PC-9 (cell line): ENCODE results near the gene SLC6A6. TPM values are rescaled to one million over a fixed set of nuclear protein-coding genes. Genes with fewer than 3 reads are reported as not detected.

ENCODE experiments used
- BruUV-seq: library from RNA; stranded (reverse); fragments of 400-500 nt; replicated peaks from 2 replicates; lab custom pipeline; 2021; lab: Mats Ljungman, UMichigan
- CTCF ChIA-PET: fragments of 300-600 bp; sonication (Branson Sonifier 250); formaldehyde crosslinking; loops from one replicate; lab custom pipeline; 2022; ENCODE audit warnings: antibody characterized with exemption; lab: Charles Lee
- POLR2A ChIA-PET: fragments of 300-600 bp; sonication (Branson Sonifier 250); formaldehyde crosslinking; loops from one replicate; lab custom pipeline; 2022; ENCODE audit warnings: antibody characterized with exemption; ENCODE audit not compliant: unreplicated experiment; lab: Charles Lee
- DNase-seq, 2 experiments: peaks; one replicate each; pipeline versions ENCODE4 v3.0.0 to v3.0.0-alpha.2; 2015 to 2022; ENCODE audit warnings: mixed read lengths in 1 of 2
- H2AFZ ChIP-seq: fragments of 200-600 bp; sonication (generic); 2 replicates; pipeline ENCODE4 v1.8.1; 2017; ENCODE audit warnings: antibody characterized with exemption
- H3F3A ChIP-seq: fragments of 200-600 bp; sonication (generic); 2 replicates; pipeline ENCODE4 v1.8.1; 2017; ENCODE audit warnings: antibody characterized with exemption, mild to moderate bottlenecking, low read depth; ENCODE audit not compliant: insufficient read depth
- H3K27ac ChIP-seq: fragments of 200-600 bp; sonication (generic); 2 replicates; pipeline ENCODE4 v1.6.1; 2016; ENCODE audit warnings: mixed run types
- H3K27me3 ChIP-seq: fragments of 200-600 bp; sonication (generic); 2 replicates; pipeline ENCODE4 v1.6.1; 2016; ENCODE audit warnings: low read depth, mixed run types; ENCODE audit not compliant: insufficient read depth
- H3K36me3 ChIP-seq: fragments of 200-600 bp; sonication (generic); 2 replicates; pipeline ENCODE4 v1.6.1; 2016; ENCODE audit warnings: low read depth, mixed run types
- H3K4me1 ChIP-seq: fragments of 200-600 bp; sonication (generic); replicated peaks from 2 replicates; pipeline ENCODE4 v1.6.1; 2016; ENCODE audit warnings: mixed run types; ENCODE audit not compliant: insufficient read depth
- H3K4me2 ChIP-seq: fragments of 200-600 bp; sonication (generic); 2 replicates; pipeline ENCODE4 v1.6.1; 2017; ENCODE audit warnings: mixed run types
- H3K4me3 ChIP-seq: fragments of 200-600 bp; sonication (generic); 2 replicates; pipeline ENCODE4 v1.6.1; 2016; ENCODE audit warnings: mixed run types
- H3K79me2 ChIP-seq: fragments of 200-600 bp; sonication (generic); 2 replicates; pipeline ENCODE4 v1.6.1; 2017; ENCODE audit warnings: low read depth, mixed run types
- H3K9me2 ChIP-seq: fragments of 200-600 bp; sonication (generic); 2 replicates; pipeline ENCODE4 v1.8.1; 2017; ENCODE audit warnings: mild to moderate bottlenecking; ENCODE audit not compliant: insufficient read depth
- H3K9me3 ChIP-seq: fragments of 200-600 bp; sonication (generic); 2 replicates; pipeline ENCODE4 v1.8.1; 2016; ENCODE audit warnings: low read depth; ENCODE audit not compliant: insufficient read depth
- H4K20me1 ChIP-seq: fragments of 200-600 bp; sonication (generic); 2 replicates; pipeline ENCODE4 v1.8.1; 2017; ENCODE audit not compliant: insufficient read depth
- CTCF ChIP-seq: fragments of 200-600 bp; sonication (generic); conservative IDR thresholded peaks from 2 replicates; pipeline ENCODE4 v1.6.1; 2017; ENCODE audit warnings: mixed run types, antibody characterized with exemption, mild to moderate bottlenecking, moderate library complexity
- EZH2 ChIP-seq: fragments of 200-600 bp; sonication (generic); IDR thresholded peaks from 2 replicates; pipeline ENCODE4 v1.8.0; 2017; ENCODE audit warnings: antibody characterized with exemption, low read depth
- intact Hi-C: fragments of 100-400 bp; cut with micrococcal nuclease; formaldehyde crosslinking; loops from one replicate; pipeline ENCODE4 v1.10.0; 2022; ENCODE audit not compliant: unreplicated experiment
- total RNA-seq: library from RNA; stranded (reverse); gene quantifications from 2 replicates; pipeline ENCODE4 v1.2.3, GENCODE V29; 2021

The SLC6A6 gene
- total RNA-seq, 1 experiment from 2014 or later = 122 TPM

GRCh38 chr3:14494973-14495300 lies 92.5 kb downstream of the SLC6A6 start:
- no peak overlapping the region for H2AFZ ChIP-seq
- no peak for DNase-seq
- BruUV-seq = no TSS peak
- H4K20me1 ChIP-seq = no peaks in the 10 kb centered on the region
- H3K36me3 ChIP-seq = no peaks in the 10 kb centered on the region
- no peaks in the 10 kb centered on the region for H3K27me3 ChIP-seq
- no peaks in the 10 kb centered on the region for H3K9me3 ChIP-seq
- no peak overlapping the region for H3K4me2 ChIP-seq
- H3K4me3 ChIP-seq = no peak overlapping the region
- no peak for TF ChIP-seq CTCF
- no peak for TF ChIP-seq EZH2
- no peaks in the 10 kb centered on the region for H3K9me2 ChIP-seq
- peaks cover 14% of the 10 kb centered on the region for H3K4me1 ChIP-seq
- CTCF ChIA-PET = no interaction called here
- no peak overlapping the region for H3K27ac ChIP-seq
- no peaks in the 10 kb centered on the region for H3K79me2 ChIP-seq
- H3F3A ChIP-seq = peaks cover 14% of the 10 kb centered on the region; the same call in 1 of the 2 replicates
- POLR2A ChIA-PET = no interaction called here
- intact Hi-C loops = no loop called here

GRCh38 chr3:14496351-14496750 lies 93.9 kb downstream of the SLC6A6 start:
- Histone ChIP-seq H3K36me3 (no peaks in the 10 kb centered on the region), H3K27me3 (no peaks in the 10 kb centered on the region), H3F3A (peaks cover 2% of the 10 kb centered on the region; the same call in 1 of the 2 replicates), H3K4me2 (no peak overlapping the region), H2AFZ (no peak overlapping the region), H4K20me1 (no peaks in the 10 kb centered on the region), H3K4me1 (peaks cover under 1% of the 10 kb centered on the region), H3K9me3 (no peaks in the 10 kb centered on the region), H3K79me2 (no peaks in the 10 kb centered on the region), H3K9me2 (no peaks in the 10 kb centered on the region), H3K27ac (no peak overlapping the region), H3K4me3 (no peak overlapping the region)
- BruUV-seq = no TSS peak
- ChIA-PET CTCF (no interaction called here), POLR2A (no interaction called here)
- no peak for TF ChIP-seq EZH2
- TF ChIP-seq CTCF = no peak
- DNase-seq = no peak
- intact Hi-C loops = no loop called here

GRCh38 chr3:14497321-14497720 lies 94.9 kb downstream of the SLC6A6 start:
- Histone ChIP-seq H3K4me2 (no peak overlapping the region), H3K4me3 (no peak overlapping the region), H3F3A (peaks cover 6% of the 10 kb centered on the region; the same call in 1 of the 2 replicates), H3K36me3 (no peaks in the 10 kb centered on the region), H3K27me3 (no peaks in the 10 kb centered on the region), H3K4me1 (no peaks in the 10 kb centered on the region), H3K9me2 (no peaks in the 10 kb centered on the region), H3K27ac (no peak overlapping the region), H2AFZ (no peak overlapping the region), H3K79me2 (no peaks in the 10 kb centered on the region), H3K9me3 (peaks cover 2% of the 10 kb centered on the region; the same call in 1 of the 2 replicates), H4K20me1 (no peaks in the 10 kb centered on the region)
- ChIA-PET CTCF (no interaction called here), POLR2A (no interaction called here)
- TF ChIP-seq EZH2 (no peak), CTCF (no peak)
- no TSS peak for BruUV-seq
- intact Hi-C loops = no loop called here
- DNase-seq = no peak
